Measurements from ENCODE around the gene OCIAD2.
"Not testable (repeated sequence)": the region's sequence is repeated elsewhere in the genome, so short reads cannot be mapped to it uniquely, and the experiment has no call there.

Gene OCIAD2

GRCh38 chr4:48854982-48855381, 51.6 kb downstream of the OCIAD2 start:
- Histone ChIP-seq H3K36me3 (peaks cover 67% of the 10 kb centered on the region), H3K4me1 (no peaks in the 10 kb centered on the region), H3K4me3 (ENCODE audit: low read depth, low read length) (no peak overlapping the region), H3K27me3 (no peaks in the 10 kb centered on the region), H3K9me3 (no peaks in the 10 kb centered on the region)
- TF ChIP-seq CTCF (IDR thresholded peaks at IDR 0.05; ENCODE audit: low read depth, low read length), result no peak
- DNase-seq, result no peak

DNA sequence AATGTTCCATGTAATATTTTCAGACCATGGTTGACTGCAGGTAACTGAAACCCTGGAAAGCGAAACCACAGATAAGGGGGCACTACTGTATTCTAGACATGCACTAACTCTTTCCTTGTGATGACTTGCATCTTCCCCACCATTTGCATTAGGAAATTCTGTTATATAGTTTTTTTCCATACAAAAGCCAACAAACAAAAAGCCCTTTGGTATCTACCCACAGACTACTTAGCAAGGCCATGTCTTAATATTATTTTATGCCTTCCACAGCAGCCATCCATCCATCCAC, 52.2 kb downstream of the OCIAD2 start:
- H3K9me3 ChIP-seq, result no peaks in the 10 kb centered on the region
- H3K4me3 ChIP-seq (ENCODE audit: low read depth, low read length), result no peak overlapping the region
- no peaks in the 10 kb centered on the region for H3K27me3 ChIP-seq
- TF ChIP-seq CTCF (IDR thresholded peaks at IDR 0.05; ENCODE audit: low read depth, low read length), result no peak
- H3K4me1 ChIP-seq, result no peaks in the 10 kb centered on the region
- peaks cover 67% of the 10 kb centered on the region for H3K36me3 ChIP-seq
- no peak for DNase-seq

DNA sequence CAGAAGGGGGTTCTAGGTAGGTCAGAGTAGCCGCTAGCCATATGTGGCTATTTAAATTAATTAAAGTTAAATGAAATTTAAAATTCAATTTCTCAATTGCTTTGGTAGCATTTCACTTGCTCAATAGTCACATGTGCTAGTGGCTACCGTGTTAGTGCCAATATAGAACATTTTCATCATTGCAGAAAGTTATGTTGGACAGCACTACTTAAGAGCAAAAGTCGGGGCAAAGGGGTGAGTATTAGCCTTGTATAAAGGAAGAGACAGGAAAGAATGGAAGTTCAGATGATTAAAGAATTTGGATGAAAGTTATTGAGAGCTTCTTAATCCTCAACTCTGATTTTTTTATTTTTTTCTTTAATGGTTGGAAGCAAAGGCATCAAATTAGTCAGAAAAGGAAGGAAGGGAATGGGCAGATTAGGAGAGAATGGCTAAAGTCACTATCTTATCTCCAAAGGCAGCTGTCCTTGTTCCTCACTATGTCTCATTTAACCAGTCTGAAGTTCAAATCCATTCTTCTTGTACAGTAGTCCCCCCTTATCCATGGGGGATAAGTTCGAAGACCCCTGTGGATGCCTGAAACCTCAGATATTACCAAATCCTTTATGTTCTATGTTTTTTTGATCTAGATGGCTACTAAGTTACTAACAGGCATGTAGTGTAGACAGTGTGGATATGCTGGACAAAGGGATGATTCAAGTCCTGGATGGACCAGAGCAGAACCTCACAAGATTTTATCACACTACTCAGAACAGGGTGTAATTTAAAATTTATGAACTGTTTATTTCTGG, 52.8 kb downstream of the OCIAD2 start:
- Histone ChIP-seq H3K4me3 (ENCODE audit: low read depth, low read length) (no peak overlapping the region), H3K9me3 (no peaks in the 10 kb centered on the region), H3K36me3 (peaks cover 70% of the 10 kb centered on the region), H3K27me3 (no peaks in the 10 kb centered on the region), H3K4me1 (no peaks in the 10 kb centered on the region)
- no peak for DNase-seq
- TF ChIP-seq CTCF (IDR thresholded peaks at IDR 0.05; ENCODE audit: low read depth, low read length), result no peak

DNA sequence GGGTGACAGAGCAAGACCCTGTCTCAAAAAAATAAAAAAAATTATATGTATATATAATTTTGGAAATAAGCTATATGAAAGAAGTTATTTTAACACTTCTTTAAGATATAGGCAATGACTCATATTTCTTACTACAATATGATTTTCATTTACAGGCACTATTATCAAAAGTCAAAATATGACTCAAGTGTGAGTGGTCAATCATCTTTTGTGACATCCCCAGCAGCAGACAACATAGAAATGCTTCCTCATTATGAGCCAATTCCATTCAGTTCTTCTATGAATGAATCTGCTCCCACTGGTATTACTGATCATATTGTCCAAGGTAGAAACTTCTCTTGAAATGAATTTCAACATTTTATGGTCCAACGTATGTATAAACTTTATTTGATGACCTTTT, 54.9 kb downstream of the OCIAD2 start:
- H3K36me3 ChIP-seq, result peaks cover 71% of the 10 kb centered on the region
- H3K9me3 ChIP-seq, result no peaks in the 10 kb centered on the region
- no peak for DNase-seq
- no peaks in the 10 kb centered on the region for H3K27me3 ChIP-seq
- no peak overlapping the region for H3K4me3 ChIP-seq (ENCODE audit: low read depth, low read length)
- no peak for TF ChIP-seq CTCF (IDR thresholded peaks at IDR 0.05; ENCODE audit: low read depth, low read length)
- no peaks in the 10 kb centered on the region for H3K4me1 ChIP-seq

DNA sequence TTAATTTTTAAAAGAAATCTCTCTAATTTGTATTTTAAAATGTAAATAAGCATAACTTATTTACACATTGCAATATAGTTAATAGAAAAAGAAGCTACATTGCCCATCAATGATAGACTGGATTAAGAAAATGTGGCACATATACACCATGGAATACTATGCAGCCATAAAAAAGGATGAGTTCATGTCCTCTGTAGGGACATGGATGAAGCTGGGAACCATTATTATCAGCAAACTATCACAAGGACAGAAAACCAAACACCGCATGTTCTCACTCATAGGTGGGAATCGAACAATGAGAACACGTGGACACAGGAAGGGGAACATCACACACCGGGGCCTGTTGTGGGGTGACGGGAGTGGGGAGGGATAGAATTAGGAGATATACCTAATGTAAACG, 57.8 kb downstream of the OCIAD2 start:
- H3K36me3 ChIP-seq, result peaks cover 71% of the 10 kb centered on the region
- not testable (repeated sequence) for H3K4me1 ChIP-seq; H3K27me3 ChIP-seq; H3K9me3 ChIP-seq; DNase-seq; H3K4me3 ChIP-seq (ENCODE audit: low read depth, low read length)

- Histone ChIP-seq H3K4me3 (ENCODE audit: low read depth, low read length) (no peak overlapping the region), H3K9me3 (no peaks in the 10 kb centered on the region), H3K27me3 (no peaks in the 10 kb centered on the region), H3K4me1 (no peaks in the 10 kb centered on the region), H3K36me3 (peaks cover 65% of the 10 kb centered on the region)
- no peak for DNase-seq
- no peak for TF ChIP-seq CTCF (IDR thresholded peaks at IDR 0.05; ENCODE audit: low read depth, low read length)
These were observed 61.7 kb downstream of the OCIAD2 start for GRCh38 chr4:48844843-48845242.

Measured in BE2C (cell line).